Stimulated activated CD4-positive, alpha-beta T cell treated with anti-CD3 and anti-CD28 coated beads, TNF-alpha, amount 100 ng/mL, for 1 hour (primary cell): Measurements from ENCODE around the gene MYBPH.

Source experiments
- DNase-seq, 3 donors: peaks; one replicate each; pipeline ENCODE4 v3.0.0-alpha.2; 2020; ENCODE audit warnings: low read depth in 3 of 3, low spot score in 1 of 3

MYBPH gene

DNA sequence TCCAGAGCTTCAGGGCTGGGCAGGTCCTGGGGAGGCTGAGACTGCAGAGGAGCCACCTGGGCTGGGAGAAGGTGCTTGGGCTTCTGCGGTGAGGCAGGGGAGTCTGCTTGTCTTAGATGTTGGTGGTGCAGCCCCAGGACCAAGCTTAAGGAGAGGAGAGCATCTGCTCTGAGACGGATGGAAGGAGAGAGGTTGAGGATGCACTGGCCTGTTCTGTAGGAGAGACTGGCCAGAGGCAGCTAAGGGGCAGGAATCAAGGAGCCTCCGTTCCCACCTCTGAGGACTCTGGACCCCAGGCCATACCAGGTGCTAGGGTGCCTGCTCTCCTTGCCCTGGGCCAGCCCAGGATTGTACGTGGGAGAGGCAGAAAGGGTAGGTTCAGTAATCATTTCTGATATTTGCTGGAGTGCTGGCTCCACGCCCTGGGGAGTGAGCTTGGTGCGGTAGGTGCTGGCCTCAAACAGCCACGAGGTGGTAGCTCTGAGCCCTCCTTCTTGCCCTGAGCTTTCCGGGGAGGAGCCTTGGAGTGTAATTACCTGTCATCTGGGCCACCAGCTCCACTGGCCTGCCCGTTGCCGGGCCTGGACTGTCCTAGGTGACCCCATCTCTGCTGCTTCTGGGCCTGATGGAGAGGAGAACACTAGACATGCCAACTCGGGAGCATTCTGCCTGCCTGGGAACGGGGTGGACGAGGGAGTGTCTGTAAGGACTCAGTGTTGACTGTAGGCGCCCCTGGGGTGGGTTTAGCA is 9.3 kb downstream of the MYBPH start:
- DNase-seq = no peak

DNA sequence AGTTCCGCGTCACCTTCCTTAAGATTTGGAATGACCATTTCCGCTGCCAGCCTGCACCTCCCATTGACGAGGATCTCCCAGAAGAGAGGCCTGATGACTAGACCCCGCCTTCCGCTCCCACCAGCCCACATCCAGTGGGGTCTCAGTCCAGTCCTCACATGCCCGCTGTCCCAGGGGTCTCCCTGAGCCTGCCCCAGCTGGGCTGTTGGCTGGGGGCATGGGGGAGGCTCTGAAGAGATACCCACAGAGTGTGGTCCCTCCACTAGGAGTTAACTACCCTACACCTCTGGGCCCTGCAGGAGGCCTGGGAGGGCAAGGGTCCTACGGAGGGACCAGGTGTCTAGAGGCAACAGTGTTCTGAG is 9.8 kb downstream of the MYBPH start:
- no peak for DNase-seq

DNA sequence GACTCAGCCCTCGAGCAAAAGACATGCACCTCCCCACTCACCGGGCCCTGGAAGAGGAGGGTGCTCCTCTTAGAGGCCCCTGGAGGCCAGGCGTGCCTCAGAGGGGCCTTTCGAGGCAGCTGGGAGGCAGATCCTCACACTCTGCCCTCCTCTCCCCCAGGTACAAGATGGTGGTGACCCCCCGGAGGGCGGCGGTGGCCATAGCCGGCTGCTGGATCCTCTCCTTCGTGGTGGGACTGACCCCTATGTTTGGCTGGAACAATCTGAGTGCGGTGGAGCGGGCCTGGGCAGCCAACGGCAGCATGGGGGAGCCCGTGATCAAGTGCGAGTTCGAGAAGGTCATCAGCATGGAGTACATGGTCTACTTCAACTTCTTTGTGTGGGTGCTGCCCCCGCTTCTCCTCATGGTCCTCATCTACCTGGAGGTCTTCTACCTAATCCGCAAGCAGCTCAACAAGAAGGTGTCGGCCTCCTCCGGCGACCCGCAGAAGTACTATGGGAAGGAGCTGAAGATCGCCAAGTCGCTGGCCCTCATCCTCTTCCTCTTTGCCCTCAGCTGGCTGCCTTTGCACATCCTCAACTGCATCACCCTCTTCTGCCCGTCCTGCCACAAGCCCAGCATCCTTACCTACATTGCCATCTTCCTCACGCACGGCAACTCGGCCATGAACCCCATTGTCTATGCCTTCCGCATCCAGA is 10.4 kb downstream of the MYBPH start:
- no peak for DNase-seq

DNA sequence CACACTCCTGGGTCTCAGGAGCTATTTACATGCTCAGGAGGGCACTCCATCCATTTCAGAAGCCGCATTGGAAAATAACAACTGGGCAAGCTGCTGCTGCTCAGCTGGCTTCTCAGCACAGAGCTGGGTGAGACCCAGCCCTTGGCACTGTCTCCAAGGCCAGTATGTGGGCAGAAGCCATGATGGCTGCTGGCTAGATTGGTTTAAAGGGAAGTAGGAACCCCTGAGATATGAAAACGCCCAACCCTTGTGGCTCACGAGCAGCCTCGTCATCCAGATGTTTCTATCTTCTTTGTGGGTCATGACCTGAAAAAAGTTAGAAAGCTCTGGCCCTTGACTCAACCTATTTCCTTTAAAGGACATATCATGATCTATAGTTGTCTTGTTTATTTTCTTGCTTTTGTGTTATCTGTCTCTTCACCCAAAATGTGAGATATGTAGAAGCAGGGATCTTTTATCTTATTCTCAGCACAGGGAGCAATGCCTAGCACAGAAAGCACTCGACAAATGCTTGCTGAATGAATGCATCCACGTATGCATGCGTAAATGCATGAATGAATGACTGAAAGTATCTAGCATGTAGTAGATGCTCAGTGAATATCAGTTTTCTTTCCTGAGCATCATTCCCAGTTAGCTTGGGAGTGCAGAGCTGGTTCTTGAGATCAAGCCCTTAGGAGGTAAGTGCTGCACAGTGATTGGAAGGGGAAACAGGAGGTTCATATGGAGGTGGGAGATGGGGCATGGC is 11.6 kb downstream of the MYBPH start:
- no peak for DNase-seq

DNA sequence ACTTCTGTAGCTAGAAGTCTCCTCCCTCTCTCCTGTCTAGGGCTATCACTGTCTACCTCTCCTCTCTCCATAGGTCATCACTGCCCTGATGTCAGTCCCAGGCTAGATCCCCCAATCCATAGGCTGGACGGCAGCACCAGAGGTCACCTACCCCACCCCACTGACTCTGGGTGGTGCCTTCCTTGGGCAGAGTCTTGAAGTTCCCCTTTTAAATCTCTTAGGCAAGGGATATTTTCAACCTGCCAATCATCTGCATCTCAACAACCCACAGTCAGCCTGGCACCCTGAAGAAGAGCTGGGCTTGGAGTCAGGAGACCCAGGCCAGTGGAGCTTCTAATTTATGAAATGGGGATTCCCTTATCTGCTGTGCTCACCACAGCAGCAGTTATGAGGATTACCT is 13.2 kb downstream of the MYBPH start:
- DNase-seq = no peak

GRCh38 chr1:203161703-203162102 is 13.9 kb downstream of the MYBPH start:
- no peak for DNase-seq

- no peak for DNase-seq
Measured at GRCh38 chr1:203161175-203161574, 14.5 kb downstream of the MYBPH start.

GRCh38 chr1:203159844-203160243 is 15.8 kb downstream of the MYBPH start:
- no peak for DNase-seq

DNA sequence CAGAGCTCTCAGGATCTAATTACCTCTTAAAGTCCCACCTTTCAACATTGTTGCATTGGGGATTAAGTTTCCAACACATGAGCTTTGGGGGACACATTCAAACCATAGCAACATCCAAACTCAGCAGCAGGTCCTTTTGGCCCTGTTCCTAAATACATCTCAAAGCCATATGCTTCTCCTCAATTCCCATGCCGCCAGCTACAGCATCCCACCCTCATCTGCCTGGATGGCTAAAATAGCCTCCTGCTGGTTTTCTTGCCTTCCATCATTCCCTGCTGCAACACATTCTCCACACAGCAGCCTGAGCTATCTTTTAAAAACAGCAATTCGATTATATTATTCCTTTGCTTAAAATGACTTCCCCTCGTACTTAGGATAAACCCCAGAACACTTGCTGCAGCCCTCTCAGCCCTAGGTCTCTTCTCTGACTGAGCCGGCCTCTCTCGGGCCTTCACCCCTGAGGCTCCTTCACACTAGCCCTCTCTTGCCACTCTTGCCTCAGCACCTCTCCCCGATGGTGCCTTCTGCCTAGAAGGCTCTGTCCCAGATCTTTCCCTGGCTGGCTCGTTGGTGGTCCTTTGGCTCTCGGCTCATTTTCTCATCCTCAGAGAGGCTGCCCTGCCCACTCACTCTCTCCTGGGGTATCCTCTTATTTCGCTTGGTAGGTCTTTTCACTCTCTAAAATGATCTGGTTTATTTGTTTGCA is 16.5 kb downstream of the MYBPH start:
- no peak for DNase-seq

DNA sequence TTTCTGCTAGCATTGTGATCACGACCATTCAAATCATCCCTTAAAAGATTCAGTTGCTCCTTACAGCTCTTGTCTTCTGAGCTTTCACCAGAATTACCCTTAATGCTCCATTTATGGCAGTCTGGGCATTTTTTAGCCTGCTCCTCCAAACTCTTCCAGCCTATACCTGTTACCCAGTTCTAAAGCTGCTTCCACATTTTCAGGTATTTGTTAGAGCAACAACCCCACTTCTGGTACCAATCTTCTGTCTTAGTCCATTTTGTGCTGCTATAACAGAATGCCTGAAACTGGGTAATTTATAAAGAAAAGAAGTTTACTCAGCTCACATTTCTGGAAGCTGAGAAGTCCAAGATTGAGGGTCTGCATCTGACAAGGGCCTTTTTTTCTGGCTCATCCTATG is 17.2 kb downstream of the MYBPH start:
- no peak for DNase-seq

- no peak for DNase-seq
Measured at GRCh38 chr1:203156280-203156679, 19.3 kb downstream of the MYBPH start.

DNA sequence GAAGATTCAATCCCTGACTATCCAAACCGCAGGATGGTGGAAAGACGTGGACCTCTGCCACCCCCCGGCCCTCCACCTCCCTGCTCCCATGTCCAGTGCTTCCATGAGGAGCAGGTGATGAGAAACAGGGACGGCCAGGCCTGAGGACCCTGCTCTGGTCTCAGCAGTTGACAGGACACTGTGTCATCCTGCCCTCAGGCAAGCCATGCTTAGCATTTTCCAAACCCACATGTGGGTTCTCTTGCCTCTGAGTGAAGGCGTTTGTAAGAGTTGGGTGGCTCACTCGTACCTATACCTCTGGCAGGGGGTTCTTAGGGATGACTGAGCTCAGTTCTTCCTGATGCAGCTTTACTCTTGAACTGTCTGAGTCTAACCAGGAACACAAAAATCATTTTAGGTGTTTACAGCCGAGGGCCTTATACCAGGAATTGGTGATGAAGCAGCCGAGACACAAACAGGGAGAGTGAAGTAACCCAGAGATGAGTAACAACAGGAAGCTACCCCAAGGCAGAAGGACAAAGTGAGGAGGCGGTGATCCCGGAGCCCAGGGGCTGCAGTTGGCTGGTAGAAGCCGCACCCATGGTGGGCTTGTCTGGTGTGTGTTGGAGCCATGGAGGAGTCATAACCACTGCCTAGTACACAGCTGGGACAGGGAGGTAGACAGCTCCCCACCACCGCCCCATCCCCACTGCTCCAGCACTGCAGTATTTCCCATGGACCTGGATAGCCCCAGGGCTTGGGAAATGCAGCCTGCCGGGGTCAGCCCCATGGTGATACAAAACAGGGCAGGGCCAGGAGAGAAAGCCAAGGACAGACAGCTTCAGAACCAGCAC is 21.4 kb downstream of the MYBPH start:
- DNase-seq = no peak

- no peak for DNase-seq
Measured at GRCh38 chr1:203153051-203153988, 22.3 kb downstream of the MYBPH start.

- DNase-seq = no peak
Measured at GRCh38 chr1:203152158-203153034, 23.2 kb downstream of the MYBPH start.

DNA sequence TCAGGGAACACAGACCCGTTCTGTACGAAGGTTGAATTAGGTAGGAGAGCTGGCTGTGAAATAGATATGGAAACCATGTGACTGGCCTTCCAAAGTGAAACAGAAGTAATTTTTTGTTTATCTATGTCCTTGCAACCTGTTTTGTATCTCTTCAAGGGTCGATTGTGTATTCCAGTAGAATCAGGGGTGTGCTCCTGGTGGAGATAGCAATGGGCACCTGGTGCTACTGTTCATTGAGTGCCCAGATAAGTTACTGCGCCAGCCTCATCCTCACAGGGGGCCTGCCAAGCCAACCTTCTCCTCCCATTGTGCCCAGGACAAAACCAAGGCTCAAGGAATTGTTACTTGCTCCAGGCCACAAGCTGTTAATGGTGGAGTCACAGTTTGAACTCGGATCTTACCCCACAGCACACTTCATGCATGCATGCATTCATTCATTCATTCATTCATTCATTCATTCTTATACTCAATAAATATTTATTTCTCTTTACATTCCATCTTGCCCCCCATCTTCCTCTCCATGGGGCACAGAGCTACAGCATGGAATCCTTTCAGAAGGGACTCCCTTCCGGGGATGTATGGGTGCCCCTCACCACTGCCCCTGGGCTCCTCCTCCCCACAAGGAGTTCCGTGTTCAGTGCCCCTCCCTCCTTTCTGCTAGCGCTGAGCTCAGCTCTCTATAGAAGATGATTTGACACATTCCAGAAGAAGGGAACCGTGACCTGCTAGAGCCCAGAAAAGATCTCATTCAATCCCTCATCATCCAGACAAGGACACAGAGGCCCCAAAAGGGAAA is 24.1 kb downstream of the MYBPH start:
- no peak for DNase-seq

DNA sequence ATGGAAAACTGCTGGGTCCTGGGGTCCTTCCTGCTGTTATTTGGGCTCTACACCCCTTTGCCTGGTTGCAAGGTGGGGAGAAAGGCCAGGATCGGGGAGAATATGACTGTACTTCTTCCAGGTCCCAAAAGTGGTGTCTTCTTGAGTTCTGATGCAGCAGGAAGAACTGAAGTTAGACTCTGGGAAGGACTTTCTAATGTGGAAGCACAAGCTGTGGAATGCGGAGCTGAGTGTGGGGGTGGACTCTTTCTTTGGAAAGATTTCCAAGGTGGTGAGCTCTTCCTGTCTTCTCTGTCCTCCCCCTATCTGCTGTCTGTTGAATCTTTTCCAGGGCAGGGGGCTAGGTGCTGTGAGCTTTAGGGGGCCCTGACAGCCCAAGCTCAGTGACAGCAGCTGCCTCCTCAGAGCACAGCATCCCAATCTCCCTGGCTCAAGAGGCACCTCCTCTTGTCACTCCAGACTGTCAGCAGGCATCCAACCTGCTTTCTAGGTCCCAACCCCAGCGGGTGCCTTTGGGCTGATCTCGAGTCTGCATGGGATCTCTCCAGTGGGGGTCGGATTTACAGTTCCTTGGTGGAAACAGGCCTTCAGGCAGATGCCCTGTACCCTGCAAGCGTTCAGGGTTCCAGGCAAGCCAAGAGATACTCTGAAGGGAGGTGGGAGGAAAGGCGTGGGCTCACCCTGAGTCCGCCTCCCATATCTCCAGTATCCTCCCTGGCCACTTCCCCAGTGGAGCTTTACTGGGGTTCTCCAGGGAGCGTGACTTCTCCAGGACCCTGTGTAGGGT is 24.9 kb downstream of the MYBPH start:
- no peak for DNase-seq
